MM.1S (cell line): ENCODE data around the gene PAGE2B.
"Not testable (repeated sequence)": the region's sequence is repeated elsewhere in the genome, so short reads cannot be mapped to it uniquely, and the experiment has no call there.

Source experiments
- CTCF ChIP-seq: fragments of 300-600 bp; sonication (generic); IDR thresholded peaks from 2 replicates; pipeline ENCODE4 v1.5.1; 2016; ENCODE audit warnings: antibody characterized with exemption, low read length, mixed read lengths
- EZH2 ChIP-seq: fragments of 300-600 bp; sonication (generic); optimal IDR thresholded peaks from 2 replicates; pipeline ENCODE3; 2017; ENCODE audit warnings: low read depth, mild to moderate bottlenecking, antibody characterized with exemption, low read length, mixed read lengths

GRCh38 chrX:55067180-55067579, 7.7 kb upstream of the PAGE2B start:
- not testable (repeated sequence) for TF ChIP-seq CTCF, EZH2
